HEK293 (cell line): Measurements from ENCODE around the gene ASCC2.
A peak's percentile ranks its signal among the peaks of the same experiment; 100 is the strongest.

Experiments
- CTCF ChIA-PET: fragments of 350-600 bp; formaldehyde crosslinking; extraction: SDS; loops from one replicate; lab custom pipeline; 2021; ENCODE audit warnings: antibody characterized with exemption; lab: Yijun Ruan, JAX
- POLR2A ChIA-PET: fragments of 300-600 bp; formaldehyde crosslinking; extraction: SDS; loops from one replicate; lab custom pipeline; 2020; ENCODE audit warnings: antibody characterized with exemption, inconsistent platforms; lab: Yijun Ruan, JAX
- H3K27ac ChIP-seq: fragments of 200-500 bp; sonication (Bioruptor generic); 2 replicates; pipeline ENCODE4 v1.5.1; 2014; ENCODE audit warnings: low read depth, low read length, control low read depth, inconsistent platforms; ENCODE audit errors: extremely low read depth
- H3K36me3 ChIP-seq, 2 experiments: fragments of 200-500 bp in 1 of 2; sonication (Bioruptor generic) in 1 of 2; 1 replicate in 1 of 2; 2 replicates in 1 of 2; pipeline ENCODE4 v1.5.1; 2014 to 2017; ENCODE audit warnings: inconsistent platforms in 2 of 2, low read length in 2 of 2; ENCODE audit not compliant: control insufficient read depth in 2 of 2, insufficient read depth in 1 of 2
- H3K4me1 ChIP-seq: fragments of 200-500 bp; sonication (Bioruptor generic); 2 replicates; pipeline ENCODE4 v1.5.1; 2014; ENCODE audit warnings: mild to moderate bottlenecking, low read length, inconsistent platforms; ENCODE audit not compliant: control insufficient read depth, insufficient read depth
- H3K4me3 ChIP-seq: 2 replicates; pipeline ENCODE4 v1.5.1; 2011; ENCODE audit warnings: low read depth, mild to moderate bottlenecking, control low read depth, low read length, moderate library complexity
- H3K9me3 ChIP-seq: fragments of 200-500 bp; sonication (Bioruptor generic); 2 replicates; pipeline ENCODE4 v1.5.1; 2014; ENCODE audit warnings: low read depth, low read length, inconsistent platforms; ENCODE audit not compliant: control insufficient read depth, insufficient read depth
- GLI2 ChIP-seq: fragments of 450-650 bp; formaldehyde crosslinking; IDR thresholded peaks from 2 replicates; pipeline ENCODE4; 2017; ENCODE audit warnings: missing biosample characterization, missing genetic modification characterization, low read depth, borderline replicate concordance
- GLIS1 ChIP-seq: fragments of 450-650 bp; formaldehyde crosslinking; IDR thresholded peaks from 2 replicates; pipeline ENCODE4 v1.5.1; 2016; ENCODE audit warnings: missing biosample characterization, missing genetic modification characterization
- KLF8 ChIP-seq: fragments of 450-650 bp; formaldehyde crosslinking; IDR thresholded peaks from 2 replicates; pipeline ENCODE4 v1.5.1; 2016; ENCODE audit warnings: missing biosample characterization, missing genetic modification characterization
- MEIS1 ChIP-seq: sonication (generic); formaldehyde crosslinking; IDR thresholded peaks from 2 replicates; pipeline ENCODE4 v1.8.1; 2022; ENCODE audit warnings: missing genetic modification reagents, mild to moderate bottlenecking, borderline replicate concordance
- OSR2 ChIP-seq: fragments of 450-650 bp; formaldehyde crosslinking; IDR thresholded peaks from 2 replicates; pipeline ENCODE4 v1.5.1; 2016; ENCODE audit warnings: missing biosample characterization, missing genetic modification characterization
- RBAK ChIP-seq: fragments of 450-650 bp; formaldehyde crosslinking; IDR thresholded peaks from 2 replicates; pipeline ENCODE4 v1.5.1; 2016; ENCODE audit warnings: missing biosample characterization, missing genetic modification characterization
- SCRT2 ChIP-seq: fragments of 450-650 bp; formaldehyde crosslinking; IDR thresholded peaks from 2 replicates; pipeline ENCODE4 v1.5.1; 2016; ENCODE audit warnings: missing biosample characterization, missing genetic modification characterization
- SETDB1 ChIP-seq: IDR thresholded peaks from one replicate; pipeline ENCODE4 v1.6.1; 2017; ENCODE audit warnings: mild to moderate bottlenecking, low read length, moderate library complexity, mixed read lengths; ENCODE audit not compliant: insufficient read length
- SP2 ChIP-seq: fragments of 450-650 bp; formaldehyde crosslinking; IDR thresholded peaks from 2 replicates; pipeline ENCODE4 v1.5.1; 2016; ENCODE audit warnings: missing biosample characterization, missing genetic modification characterization
- SP7 ChIP-seq: fragments of 450-650 bp; formaldehyde crosslinking; IDR thresholded peaks from 2 replicates; pipeline ENCODE4 v1.5.1; 2016; ENCODE audit warnings: missing biosample characterization, missing genetic modification characterization
- YY1 ChIP-seq: fragments of 450-650 bp; formaldehyde crosslinking; IDR thresholded peaks from 2 replicates; pipeline ENCODE4 v1.5.1; 2018; ENCODE audit warnings: missing biosample characterization, missing genetic modification characterization
- ZFHX2 ChIP-seq: fragments of 450-650 bp; formaldehyde crosslinking; conservative IDR thresholded peaks from 2 replicates; pipeline ENCODE4 v1.5.1; 2016; ENCODE audit warnings: missing biosample characterization, missing genetic modification characterization
- ZFP37 ChIP-seq: fragments of 450-650 bp; formaldehyde crosslinking; IDR thresholded peaks from 2 replicates; pipeline ENCODE4 v1.5.1; 2016; ENCODE audit warnings: missing biosample characterization, missing genetic modification characterization
- ZFP69B ChIP-seq: fragments of 450-650 bp; formaldehyde crosslinking; IDR thresholded peaks from 2 replicates; pipeline ENCODE4 v1.5.1; 2016; ENCODE audit warnings: missing biosample characterization, missing genetic modification characterization
- ZIC2 ChIP-seq: fragments of 450-650 bp; formaldehyde crosslinking; IDR thresholded peaks from 2 replicates; pipeline ENCODE4 v1.5.1; 2016; ENCODE audit warnings: missing biosample characterization, missing genetic modification characterization
- ZNF132 ChIP-seq: fragments of 450-650 bp; formaldehyde crosslinking; IDR thresholded peaks from 2 replicates; pipeline ENCODE4 v1.5.1; 2017; ENCODE audit warnings: missing biosample characterization, missing genetic modification characterization, borderline replicate concordance
- ZNF140 ChIP-seq: fragments of 450-650 bp; formaldehyde crosslinking; IDR thresholded peaks from 2 replicates; pipeline ENCODE4 v1.5.1; 2016; ENCODE audit warnings: missing biosample characterization, missing genetic modification characterization
- ZNF169 ChIP-seq: fragments of 450-650 bp; formaldehyde crosslinking; IDR thresholded peaks from 2 replicates; pipeline ENCODE4 v1.5.1; 2016; ENCODE audit warnings: missing biosample characterization, missing genetic modification characterization
- ZNF366 ChIP-seq: fragments of 450-650 bp; formaldehyde crosslinking; conservative IDR thresholded peaks from 2 replicates; pipeline ENCODE4 v1.5.1; 2016; ENCODE audit warnings: missing biosample characterization, missing genetic modification characterization
- ZNF404 ChIP-seq: fragments of 450-650 bp; formaldehyde crosslinking; IDR thresholded peaks from 2 replicates; pipeline ENCODE4 v1.5.1; 2017; ENCODE audit warnings: missing biosample characterization, missing genetic modification characterization
- ZNF416 ChIP-seq: fragments of 450-650 bp; formaldehyde crosslinking; IDR thresholded peaks from 2 replicates; pipeline ENCODE4 v1.5.1; 2016; ENCODE audit warnings: missing biosample characterization, missing genetic modification characterization
- ZNF654 ChIP-seq: fragments of 450-650 bp; formaldehyde crosslinking; IDR thresholded peaks from 2 replicates; pipeline ENCODE4 v1.5.1; 2016; ENCODE audit warnings: low read depth, missing biosample characterization, missing genetic modification characterization
- ZNF658 ChIP-seq: fragments of 450-650 bp; formaldehyde crosslinking; IDR thresholded peaks from 2 replicates; pipeline ENCODE4; 2016; ENCODE audit warnings: missing biosample characterization, missing genetic modification characterization
- TF ChIP-seq, protein P1 (sequence below): fragments of 450-650 bp; formaldehyde crosslinking; IDR thresholded peaks from 2 replicates; pipeline ENCODE4 v1.5.1; 2016; ENCODE audit warnings: missing biosample characterization, missing genetic modification characterization
- TF ChIP-seq, protein P2 (sequence below): fragments of 450-650 bp; formaldehyde crosslinking; IDR thresholded peaks from 2 replicates; pipeline ENCODE4 v1.5.1; 2017; ENCODE audit warnings: missing biosample characterization, mild to moderate bottlenecking, missing genetic modification characterization, moderate library complexity
- TF ChIP-seq, protein P3 (sequence below): fragments of 450-650 bp; formaldehyde crosslinking; IDR thresholded peaks from 2 replicates; pipeline ENCODE4 v1.5.1; 2017; ENCODE audit warnings: missing biosample characterization, missing genetic modification characterization
- TF ChIP-seq, protein P4 (sequence below): fragments of 450-650 bp; formaldehyde crosslinking; IDR thresholded peaks from 2 replicates; pipeline ENCODE4 v1.5.0; 2017; ENCODE audit warnings: missing biosample characterization, missing genetic modification characterization, borderline replicate concordance
- TF ChIP-seq, protein P5 (sequence below): fragments of 450-650 bp; IDR thresholded peaks from 2 replicates; pipeline ENCODE4 v1.5.1; 2018; ENCODE audit warnings: missing biosample characterization, missing genetic modification characterization

Gene ASCC2

DNA sequence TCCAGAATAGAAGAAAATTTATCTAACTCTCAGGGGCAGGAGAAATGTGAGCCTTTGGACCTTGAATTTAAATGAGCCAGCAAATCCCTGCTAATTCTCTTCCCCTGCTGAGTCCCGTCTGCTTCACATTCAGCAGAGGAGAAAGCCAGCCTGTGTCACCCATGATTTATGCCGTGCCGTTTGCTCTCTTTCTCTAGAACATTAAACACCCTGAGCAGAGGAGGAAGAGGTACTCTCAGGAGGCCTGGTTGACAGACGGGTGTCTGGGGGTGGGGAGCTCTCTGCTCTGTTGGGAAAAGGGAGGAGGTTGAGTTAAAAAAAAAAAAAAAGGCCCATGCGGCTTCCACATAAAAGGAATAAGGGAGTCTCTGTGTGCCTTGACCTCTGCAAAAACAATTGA is 33.6 kb upstream of the ASCC2 start (continued):
- TF ChIP-seq, protein P1, sequence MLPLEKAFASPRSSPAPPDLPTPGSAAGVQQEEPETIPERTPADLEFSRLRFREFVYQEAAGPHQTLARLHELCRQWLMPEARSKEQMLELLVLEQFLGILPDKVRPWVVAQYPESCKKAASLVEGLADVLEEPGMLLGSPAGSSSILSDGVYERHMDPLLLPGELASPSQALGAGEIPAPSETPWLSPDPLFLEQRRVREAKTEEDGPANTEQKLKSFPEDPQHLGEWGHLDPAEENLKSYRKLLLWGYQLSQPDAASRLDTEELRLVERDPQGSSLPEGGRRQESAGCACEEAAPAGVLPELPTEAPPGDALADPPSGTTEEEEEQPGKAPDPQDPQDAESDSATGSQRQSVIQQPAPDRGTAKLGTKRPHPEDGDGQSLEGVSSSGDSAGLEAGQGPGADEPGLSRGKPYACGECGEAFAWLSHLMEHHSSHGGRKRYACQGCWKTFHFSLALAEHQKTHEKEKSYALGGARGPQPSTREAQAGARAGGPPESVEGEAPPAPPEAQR = no peak
- peak; percentile 69 for TF ChIP-seq SP7 (tag by site-specific recombination)
- TF ChIP-seq ZNF140 (tag by site-specific recombination) = no peak
- no peak for TF ChIP-seq GLI2
- no peak for TF ChIP-seq ZNF404 (tag by site-specific recombination)
- TF ChIP-seq, protein P2, sequence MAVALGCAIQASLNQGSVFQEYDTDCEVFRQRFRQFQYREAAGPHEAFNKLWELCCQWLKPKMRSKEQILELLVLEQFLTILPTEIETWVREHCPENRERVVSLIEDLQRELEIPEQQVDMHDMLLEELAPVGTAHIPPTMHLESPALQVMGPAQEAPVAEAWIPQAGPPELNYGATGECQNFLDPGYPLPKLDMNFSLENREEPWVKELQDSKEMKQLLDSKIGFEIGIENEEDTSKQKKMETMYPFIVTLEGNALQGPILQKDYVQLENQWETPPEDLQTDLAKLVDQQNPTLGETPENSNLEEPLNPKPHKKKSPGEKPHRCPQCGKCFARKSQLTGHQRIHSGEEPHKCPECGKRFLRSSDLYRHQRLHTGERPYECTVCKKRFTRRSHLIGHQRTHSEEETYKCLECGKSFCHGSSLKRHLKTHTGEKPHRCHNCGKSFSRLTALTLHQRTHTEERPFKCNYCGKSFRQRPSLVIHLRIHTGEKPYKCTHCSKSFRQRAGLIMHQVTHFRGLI (tag by site-specific recombination) = no peak
- peak; percentile 38 for TF ChIP-seq ZIC2 (tag by site-specific recombination)
- TF ChIP-seq SCRT2 (tag by site-specific recombination) = no peak
- TF ChIP-seq SETDB1 = no peak
- peak; percentile 40; the same call in 1 of the 2 replicates for TF ChIP-seq ZNF366 (tag by site-specific recombination)
- TF ChIP-seq, protein P3, sequence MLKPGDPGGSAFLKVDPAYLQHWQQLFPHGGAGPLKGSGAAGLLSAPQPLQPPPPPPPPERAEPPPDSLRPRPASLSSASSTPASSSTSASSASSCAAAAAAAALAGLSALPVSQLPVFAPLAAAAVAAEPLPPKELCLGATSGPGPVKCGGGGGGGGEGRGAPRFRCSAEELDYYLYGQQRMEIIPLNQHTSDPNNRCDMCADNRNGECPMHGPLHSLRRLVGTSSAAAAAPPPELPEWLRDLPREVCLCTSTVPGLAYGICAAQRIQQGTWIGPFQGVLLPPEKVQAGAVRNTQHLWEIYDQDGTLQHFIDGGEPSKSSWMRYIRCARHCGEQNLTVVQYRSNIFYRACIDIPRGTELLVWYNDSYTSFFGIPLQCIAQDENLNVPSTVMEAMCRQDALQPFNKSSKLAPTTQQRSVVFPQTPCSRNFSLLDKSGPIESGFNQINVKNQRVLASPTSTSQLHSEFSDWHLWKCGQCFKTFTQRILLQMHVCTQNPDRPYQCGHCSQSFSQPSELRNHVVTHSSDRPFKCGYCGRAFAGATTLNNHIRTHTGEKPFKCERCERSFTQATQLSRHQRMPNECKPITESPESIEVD (tag by site-specific recombination) = peak; percentile 46
- peak; percentile 48; the same call in 1 of the 2 replicates for TF ChIP-seq OSR2 (tag by site-specific recombination)

DNA sequence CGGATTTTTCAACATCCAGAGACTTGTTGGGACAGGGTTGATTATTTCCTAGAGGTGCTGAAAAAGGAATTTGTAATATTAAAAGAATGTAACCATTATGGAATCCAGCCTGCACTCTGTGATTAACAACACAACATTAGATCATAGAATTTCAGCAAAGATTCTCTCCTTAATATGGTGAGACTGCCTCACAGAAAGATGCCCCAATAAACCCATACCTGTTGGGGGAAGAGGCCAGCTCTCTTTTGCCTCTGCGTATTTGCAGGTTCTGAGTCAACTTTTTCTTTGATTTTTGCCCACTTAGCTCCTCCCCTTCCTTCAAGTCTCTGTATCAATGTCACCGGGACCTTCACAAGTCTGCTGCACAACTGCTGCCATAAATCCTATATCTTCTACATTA is 32.5 kb upstream of the ASCC2 start:
- H3K4me1 ChIP-seq = peaks cover 15% of the 10 kb centered on the region
- no peaks in the 10 kb centered on the region for H3K36me3 ChIP-seq
- TF ChIP-seq KLF8 (no peak), YY1 (tag by site-specific recombination) (no peak)
- ChIA-PET POLR2A (interaction anchor here (0.6 to 0.7 kb wide), 2 partner anchors 75 to 247 kb away, joined by 4 to 6 read pairs; no protein-coding TSS in a partner anchor), CTCF (no interaction called here)
- H3K4me3 ChIP-seq = no peak overlapping the region
- H3K27ac ChIP-seq = no peak overlapping the region
- no peaks in the 10 kb centered on the region for H3K9me3 ChIP-seq

DNA sequence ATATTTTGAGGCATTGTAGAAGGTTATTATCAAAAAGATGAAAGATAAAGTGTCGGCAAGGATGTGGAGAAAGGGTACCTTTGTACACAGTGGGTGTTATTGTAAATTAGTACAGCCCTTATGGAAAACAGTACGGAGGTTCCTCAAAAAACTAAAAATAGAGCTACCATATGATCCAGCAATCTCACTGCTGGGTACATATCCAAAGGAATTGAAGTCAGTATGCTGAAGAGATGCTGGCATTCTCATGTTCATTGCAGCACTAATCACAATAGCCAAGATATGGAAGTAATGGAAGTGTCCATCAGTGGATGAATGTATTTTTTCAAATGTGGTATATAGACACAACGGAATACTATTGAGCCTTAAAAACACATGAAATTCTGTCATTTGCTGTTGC is 29.8 kb upstream of the ASCC2 start:
- ChIA-PET POLR2A (no interaction called here), CTCF (interaction anchor here (1.0 kb wide), 1 partner anchor 92 kb away, joined by 3 read pairs; no protein-coding TSS in a partner anchor)
- TF ChIP-seq ZFP37 (no peak), ZNF658 (no peak), ZNF169 (tag by site-specific recombination) (no peak), GLIS1 (no peak), ZFP69B (no peak), SP2 (tag by site-specific recombination) (no peak), RBAK (no peak), ZNF416 (tag by site-specific recombination) (no peak), ZNF654 (tag by site-specific recombination) (no peak), ZFHX2 (tag by site-specific recombination) (no peak), ZNF132 (no peak), MEIS1 (CRISPR knock-in tag) (no peak)
- TF ChIP-seq, protein P4, sequence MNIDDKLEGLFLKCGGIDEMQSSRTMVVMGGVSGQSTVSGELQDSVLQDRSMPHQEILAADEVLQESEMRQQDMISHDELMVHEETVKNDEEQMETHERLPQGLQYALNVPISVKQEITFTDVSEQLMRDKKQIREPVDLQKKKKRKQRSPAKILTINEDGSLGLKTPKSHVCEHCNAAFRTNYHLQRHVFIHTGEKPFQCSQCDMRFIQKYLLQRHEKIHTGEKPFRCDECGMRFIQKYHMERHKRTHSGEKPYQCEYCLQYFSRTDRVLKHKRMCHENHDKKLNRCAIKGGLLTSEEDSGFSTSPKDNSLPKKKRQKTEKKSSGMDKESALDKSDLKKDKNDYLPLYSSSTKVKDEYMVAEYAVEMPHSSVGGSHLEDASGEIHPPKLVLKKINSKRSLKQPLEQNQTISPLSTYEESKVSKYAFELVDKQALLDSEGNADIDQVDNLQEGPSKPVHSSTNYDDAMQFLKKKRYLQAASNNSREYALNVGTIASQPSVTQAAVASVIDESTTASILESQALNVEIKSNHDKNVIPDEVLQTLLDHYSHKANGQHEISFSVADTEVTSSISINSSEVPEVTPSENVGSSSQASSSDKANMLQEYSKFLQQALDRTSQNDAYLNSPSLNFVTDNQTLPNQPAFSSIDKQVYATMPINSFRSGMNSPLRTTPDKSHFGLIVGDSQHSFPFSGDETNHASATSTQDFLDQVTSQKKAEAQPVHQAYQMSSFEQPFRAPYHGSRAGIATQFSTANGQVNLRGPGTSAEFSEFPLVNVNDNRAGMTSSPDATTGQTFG = no peak
- TF ChIP-seq, protein P5, sequence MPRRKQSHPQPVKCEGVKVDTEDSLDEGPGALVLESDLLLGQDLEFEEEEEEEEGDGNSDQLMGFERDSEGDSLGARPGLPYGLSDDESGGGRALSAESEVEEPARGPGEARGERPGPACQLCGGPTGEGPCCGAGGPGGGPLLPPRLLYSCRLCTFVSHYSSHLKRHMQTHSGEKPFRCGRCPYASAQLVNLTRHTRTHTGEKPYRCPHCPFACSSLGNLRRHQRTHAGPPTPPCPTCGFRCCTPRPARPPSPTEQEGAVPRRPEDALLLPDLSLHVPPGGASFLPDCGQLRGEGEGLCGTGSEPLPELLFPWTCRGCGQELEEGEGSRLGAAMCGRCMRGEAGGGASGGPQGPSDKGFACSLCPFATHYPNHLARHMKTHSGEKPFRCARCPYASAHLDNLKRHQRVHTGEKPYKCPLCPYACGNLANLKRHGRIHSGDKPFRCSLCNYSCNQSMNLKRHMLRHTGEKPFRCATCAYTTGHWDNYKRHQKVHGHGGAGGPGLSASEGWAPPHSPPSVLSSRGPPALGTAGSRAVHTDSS (tag by site-specific recombination) = no peak

More for the DNA sequence above, 29.8 kb upstream of the ASCC2 start:
- Histone ChIP-seq H3K36me3 (no peaks in the 10 kb centered on the region), H3K9me3 (no peaks in the 10 kb centered on the region), H3K4me3 (no peak overlapping the region), H3K4me1 (peaks cover 7% of the 10 kb centered on the region; the same call in 1 of the 2 replicates), H3K27ac (no peak overlapping the region)
